Stomach (tissue), 9 donors: Measurements from ENCODE around the gene ARL8B. TPM values are rescaled to one million over a fixed set of nuclear protein-coding genes. Genes with fewer than 3 reads are reported as not detected.

Experiments
- DNase-seq, 2 donors: peaks; one replicate each; pipeline versions ENCODE4 v3.0.0 to v3.0.0-alpha.2; 2013 to 2019
- H3K27ac ChIP-seq, 5 donors: fragments of 200-600 bp in 4 of 5; sonication (generic) in 4 of 5; one replicate each; pipeline ENCODE4 v1.5.1; 2013 to 2019; ENCODE audit warnings: mild to moderate bottlenecking in 1 of 5, moderate library complexity in 1 of 5
- H3K27me3 ChIP-seq, 3 donors: fragments of 200-600 bp; sonication (generic); one replicate each; pipeline ENCODE4 v1.5.1; 2017 to 2019; ENCODE audit warnings: mixed run types in 1 of 3
- H3K36me3 ChIP-seq, 4 donors: fragments of 200-600 bp; sonication (generic); 1 replicate in 3 of 4; 2 replicates in 1 of 4; pipeline ENCODE4 v1.5.1; 2016 to 2019
- H3K4me1 ChIP-seq, 4 donors: fragments of 200-600 bp; sonication (generic); one replicate each; pipeline ENCODE4 v1.5.1; 2016 to 2019
- H3K4me3 ChIP-seq, 4 donors: fragments of 200-600 bp; sonication (generic) in 3 of 4; one replicate each; pipeline ENCODE4 v1.5.1; 2016 to 2019; ENCODE audit warnings: mild to moderate bottlenecking in 1 of 4
- H3K9me3 ChIP-seq, 4 donors: fragments of 200-600 bp; sonication (generic); one replicate each; pipeline ENCODE4 v1.5.1; 2016 to 2019
- CTCF ChIP-seq, 7 experiments: fragments of 450-650 bp in 4 of 7; fragments of 200-600 bp in 3 of 7; sonication (generic) in 3 of 7; IDR thresholded peaks; one replicate each; pipeline ENCODE4 v1.5.1; 2016 to 2019; ENCODE audit warnings: antibody characterized with exemption in 7 of 7, control low read depth in 2 of 7, mild to moderate bottlenecking in 1 of 7
- EP300 ChIP-seq: sonication (generic); formaldehyde crosslinking; IDR thresholded peaks from one replicate; pipeline ENCODE4 v1.6.1; 2017; ENCODE audit warnings: antibody characterized with exemption
- POLR2A ChIP-seq, 4 donors: fragments of 450-650 bp; IDR thresholded peaks; one replicate each; pipeline ENCODE4 v1.6.1; 2016; ENCODE audit warnings: antibody characterized with exemption in 4 of 4, control low read depth in 2 of 4, mild to moderate bottlenecking in 1 of 4, moderate library complexity in 1 of 4
- POLR2AphosphoS5 ChIP-seq, 3 donors: sonication (generic); formaldehyde crosslinking; IDR thresholded peaks; one replicate each; pipeline ENCODE4 v1.6.1; 2016; ENCODE audit warnings: antibody characterized with exemption in 3 of 3
- WGBS, 5 donors: extraction: QIAGEN DNeasy Blood & Tissue Kit in 3 of 5; methylation state at CpG; one replicate each; pipeline versions ENCODE4 v1.1.5 to v1.1.7; 2013 to 2018; 5-methylcytosine and 5-hydroxymethylcytosine counted together
- intact Hi-C: fragments of 100-400 bp; cut with DNase I; formaldehyde crosslinking; loops from one replicate; pipeline ENCODE4 v1.15.1; 2023; ENCODE audit warnings: low total_unique reads
- polyA plus RNA-seq, 3 donors: library from polyadenylated mRNA; stranded (reverse); fragments of 200-250 nt; gene quantifications; one replicate each; pipeline ENCODE4 v1.2.3, GENCODE V29; 2013
- total RNA-seq, 5 donors: library from RNA; depleted of rRNA; stranded (reverse); fragments of >200 nt; gene quantifications; one replicate each; pipeline versions ENCODE4 v1.1.0 to v1.2.3, GENCODE V29; 2014 to 2016
- donor health status: healthy with polysubstance abuse.
- donor health status: Bipolar disorder and iron deficiency.
- donor health status: healthy.

Gene ARL8B
- total and polyA plus RNA-seq, 8 donors, result 14.8 to 73.6 (median 34.5) TPM

GRCh38 chr3:5205165-5205941, 83.3 kb downstream of the ARL8B start:
- peaks cover 85 to 100% (median 100%) of the 10 kb centered on the region in 4 donors for H3K36me3 ChIP-seq
- H3K4me3 ChIP-seq, result no peak overlapping the region
- H3K4me1 ChIP-seq, result no peaks in the 10 kb centered on the region
- no peak for DNase-seq
- intact Hi-C loops, result no loop called here
- WGBS, 5 donors, result 77 to 82% (median 80%) methylated on average over 7 of the region's 7 CpGs
- H3K9me3 ChIP-seq, result no peaks in the 10 kb centered on the region
- no peak for TF ChIP-seq CTCF (IDR thresholded peaks at IDR 0.05)
- H3K27me3 ChIP-seq, result no peaks in the 10 kb centered on the region
- no peak overlapping the region for H3K27ac ChIP-seq

GRCh38 chr3:5210926-5211325, 88.8 kb downstream of the ARL8B start:
- no peak for DNase-seq
- H3K27me3 ChIP-seq, result no peaks in the 10 kb centered on the region
- TF ChIP-seq POLR2AphosphoS5 (IDR thresholded peaks at IDR 0.05) (no peak), EP300 (no peak), POLR2A (IDR thresholded peaks at IDR 0.05) (no peak), CTCF (IDR thresholded peaks at IDR 0.05) (no peak)
- intact Hi-C loops, result no loop called here
- H3K4me1 ChIP-seq, result no peaks in the 10 kb centered on the region
- H3K27ac ChIP-seq, result no peak overlapping the region
- WGBS, 5 donors, result 68 to 89% (median 73%) methylated on average over 5 of the region's 5 CpGs
- no peak overlapping the region for H3K4me3 ChIP-seq
- no peaks in the 10 kb centered on the region for H3K9me3 ChIP-seq
- H3K36me3 ChIP-seq, result peaks cover 88 to 100% (median 99%) of the 10 kb centered on the region in 4 donors

- peaks cover 0 to 7% (median 2%) of the 10 kb centered on the region in 4 donors for H3K4me1 ChIP-seq
- H3K4me3 ChIP-seq, result no peak overlapping the region
- WGBS, 5 donors, result 84 to 89% (median 88%) methylated on average over 9 of the region's 9 CpGs
- no peak for TF ChIP-seq POLR2AphosphoS5 (IDR thresholded peaks at IDR 0.05)
- TF ChIP-seq CTCF (IDR thresholded peaks at IDR 0.05), result no peak
- no peak for TF ChIP-seq POLR2A (IDR thresholded peaks at IDR 0.05)
- TF ChIP-seq EP300, result no peak
- no peak for DNase-seq
- no peaks in the 10 kb centered on the region for H3K9me3 ChIP-seq
- H3K36me3 ChIP-seq, result peaks cover 80 to 100% (median 99%) of the 10 kb centered on the region in 4 donors
- no peaks in the 10 kb centered on the region for H3K27me3 ChIP-seq
- intact Hi-C loops, result no loop called here
- H3K27ac ChIP-seq, result no peak overlapping the region
Observed at GRCh38 chr3:5212628-5213573, 90.8 kb downstream of the ARL8B start.

GRCh38 chr3:5213574-5213966, 91.5 kb downstream of the ARL8B start:
- peaks cover 74 to 100% (median 93%) of the 10 kb centered on the region in 4 donors for H3K36me3 ChIP-seq
- WGBS, 5 donors, result 71 to 81% (median 79%) methylated on average over 7 of the region's 7 CpGs

More at GRCh38 chr3:5213574-5213966, 91.5 kb downstream of the ARL8B start:
- Histone ChIP-seq H3K4me1 (peaks cover 0 to 13% (median 5%) of the 10 kb centered on the region in 4 donors), H3K9me3 (no peaks in the 10 kb centered on the region), H3K27me3 (no peaks in the 10 kb centered on the region), H3K4me3 (no peak overlapping the region), H3K27ac (no peak overlapping the region)
- DNase-seq, result no peak
- TF ChIP-seq POLR2AphosphoS5 (IDR thresholded peaks at IDR 0.05) (no peak), CTCF (IDR thresholded peaks at IDR 0.05) (no peak), POLR2A (IDR thresholded peaks at IDR 0.05) (no peak), EP300 (no peak)
- intact Hi-C loops, result no loop called here
